Cardiac muscle cell (in vitro differentiated cells and primary cell): ENCODE results near the gene CYP26A1. TPM values are rescaled to one million over a fixed set of nuclear protein-coding genes. Genes with fewer than 3 reads are reported as not detected.

Experiments used
- DNase-seq, 2 donors: peaks; one replicate each; pipeline versions ENCODE4 v3.0.0 to v3.0.0-alpha.2; 2010 to 2017; ENCODE audit warnings: low read depth in 1 of 2, low spot score in 1 of 2
- H3K27ac ChIP-seq: fragments of 200-600 bp; sonication (generic); 2 replicates; pipeline ENCODE4 v1.5.1; 2016
- H3K27me3 ChIP-seq: fragments of 200-600 bp; sonication (generic); 2 replicates; pipeline ENCODE4 v1.6.0; 2016; ENCODE audit warnings: control low read depth
- H3K36me3 ChIP-seq: fragments of 200-600 bp; sonication (generic); 2 replicates; pipeline ENCODE4 v1.5.1; 2016; ENCODE audit warnings: control low read depth
- H3K4me1 ChIP-seq: fragments of 200-600 bp; sonication (generic); 2 replicates; pipeline ENCODE4 v1.8.1; 2017; ENCODE audit warnings: low read depth, mild to moderate bottlenecking, mixed run types
- H3K4me3 ChIP-seq: fragments of 200-600 bp; sonication (generic); 2 replicates; pipeline ENCODE4 v1.5.1; 2016; ENCODE audit warnings: mild to moderate bottlenecking
- H3K9me3 ChIP-seq: fragments of 200-600 bp; sonication (generic); 2 replicates; pipeline ENCODE4 v1.5.1; 2017; ENCODE audit warnings: low read depth, mild to moderate bottlenecking, control low read depth
- CTCF ChIP-seq: IDR thresholded peaks from 2 replicates; pipeline ENCODE4 v1.5.1; 2012; ENCODE audit warnings: low read depth, mild to moderate bottlenecking, low read length
- polyA plus RNA-seq: library from polyadenylated mRNA; unstranded; fragments of >200 nt; fragmentation: Nextera tagmentation; extraction: Ambion mirVana; gene quantifications from 2 replicates; pipeline ENCODE4 v1.2.1, GENCODE V29; 2016
- total RNA-seq: library from RNA; depleted of rRNA; stranded (reverse); fragments of >200 nt; gene quantifications from 2 replicates; pipeline ENCODE4 v1.2.3, GENCODE V29; 2016

CYP26A1 gene
- total and polyA plus RNA-seq, 2 experiments from 2014 or later = 1.2 to 3.0 TPM

GRCh38 chr10:93070378-93071176, 3.1 kb upstream of the CYP26A1 start:
- H3K4me3 ChIP-seq = no peak overlapping the region

GRCh38 chr10:93071177-93071472, 2.6 kb upstream of the CYP26A1 start:
- peaks cover 6% of the 10 kb centered on the region for H3K4me1 ChIP-seq
- H3K36me3 ChIP-seq = no peaks in the 10 kb centered on the region
- no peak for TF ChIP-seq CTCF
- no peaks in the 10 kb centered on the region for H3K9me3 ChIP-seq
- peaks cover 96% of the 10 kb centered on the region for H3K27me3 ChIP-seq
- H3K4me3 ChIP-seq = no peak overlapping the region
- H3K27ac ChIP-seq = no peak overlapping the region
- DNase-seq = no peak

More at GRCh38 chr10:93070378-93071176, 3.1 kb upstream of the CYP26A1 start:
- DNase-seq = no peak
- H3K9me3 ChIP-seq = no peaks in the 10 kb centered on the region
- H3K4me1 ChIP-seq = peaks cover 6% of the 10 kb centered on the region
- H3K36me3 ChIP-seq = no peaks in the 10 kb centered on the region
- peaks cover 96% of the 10 kb centered on the region for H3K27me3 ChIP-seq
- no peak overlapping the region for H3K27ac ChIP-seq
- no peak for TF ChIP-seq CTCF

GRCh38 chr10:93071674-93072224, 1.9 kb upstream of the CYP26A1 start:
- H3K9me3 ChIP-seq = no peaks in the 10 kb centered on the region
- DNase-seq = peak in 1 of 2 donors; percentile 91
- H3K4me1 ChIP-seq = peaks cover 6% of the 10 kb centered on the region
- peak overlapping the region; percentile 54 for H3K4me3 ChIP-seq
- H3K27me3 ChIP-seq = peaks cover 96% of the 10 kb centered on the region
- TF ChIP-seq CTCF = no peak
- no peaks in the 10 kb centered on the region for H3K36me3 ChIP-seq
- no peak overlapping the region for H3K27ac ChIP-seq

GRCh38 chr10:93072225-93072712, 1.4 kb upstream of the CYP26A1 start:
- Histone ChIP-seq H3K36me3 (no peaks in the 10 kb centered on the region), H3K4me3 (peak overlapping the region; percentile 54), H3K27me3 (peaks cover 94% of the 10 kb centered on the region), H3K4me1 (peaks cover 6% of the 10 kb centered on the region), H3K27ac (no peak overlapping the region), H3K9me3 (no peaks in the 10 kb centered on the region)
- no peak for DNase-seq
- TF ChIP-seq CTCF = no peak

GRCh38 chr10:93072713-93073538, 767 bp upstream of the CYP26A1 start:
- Histone ChIP-seq H3K4me3 (peak overlapping the region; percentile 54), H3K27ac (no peak overlapping the region), H3K4me1 (peaks cover 8% of the 10 kb centered on the region), H3K36me3 (no peaks in the 10 kb centered on the region), H3K9me3 (no peaks in the 10 kb centered on the region), H3K27me3 (peaks cover 87% of the 10 kb centered on the region)
- no peak for TF ChIP-seq CTCF
- no peak for DNase-seq
